Stimulated activated CD4-positive, alpha-beta T cell treated with anti-CD3 and anti-CD28 coated beads, Interleukin-12 subunit alpha, Interleukin-12 subunit beta, amount 100 ng/mL, for 48 hours (primary cell): ENCODE results near the gene CGAS.
"Not testable (repeated sequence)": the region's sequence is repeated elsewhere in the genome, so short reads cannot be mapped to it uniquely, and the experiment has no call there.

Experiments
- DNase-seq, 3 donors: peaks; one replicate each; pipeline ENCODE4 v3.0.0-alpha.2; 2020; ENCODE audit warnings: low read depth in 2 of 3, low spot score in 1 of 3

CGAS gene

DNA sequence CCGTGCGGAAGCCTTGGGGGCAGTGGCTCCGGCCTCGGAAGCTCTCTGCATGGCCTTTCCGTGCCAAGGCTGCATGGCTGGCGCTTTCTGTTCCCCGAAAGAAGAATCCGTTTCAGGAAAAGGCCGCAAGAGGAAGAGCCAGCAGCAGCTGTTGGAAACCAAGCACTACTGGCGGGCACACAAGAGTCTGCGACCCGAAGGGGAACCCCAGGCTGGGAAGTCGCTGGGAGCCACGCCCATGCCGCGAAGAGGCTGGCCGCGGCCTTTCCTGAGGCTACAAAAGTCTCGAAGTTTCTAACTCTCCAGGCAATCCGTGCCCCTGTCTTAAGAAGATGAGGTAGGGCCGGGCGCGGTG, at the start of gene CGAS:
TSS of gene CGAS (minus strand) at position 191 of the 355 bp plus-strand sequence. CDS start at position 75, 116 bp downstream.
- DNase-seq, result peak; percentile 65 to 79 (median 73)

- DNase-seq, result no peak
Observed at GRCh38 chr6:73497915-73498314, 45.8 kb upstream of the CGAS start.

- DNase-seq, result no peak
Observed at GRCh38 chr6:73491377-73491776, 39.3 kb upstream of the CGAS start.

GRCh38 chr6:73487473-73487872, 35.4 kb upstream of the CGAS start:
- no peak for DNase-seq

DNA sequence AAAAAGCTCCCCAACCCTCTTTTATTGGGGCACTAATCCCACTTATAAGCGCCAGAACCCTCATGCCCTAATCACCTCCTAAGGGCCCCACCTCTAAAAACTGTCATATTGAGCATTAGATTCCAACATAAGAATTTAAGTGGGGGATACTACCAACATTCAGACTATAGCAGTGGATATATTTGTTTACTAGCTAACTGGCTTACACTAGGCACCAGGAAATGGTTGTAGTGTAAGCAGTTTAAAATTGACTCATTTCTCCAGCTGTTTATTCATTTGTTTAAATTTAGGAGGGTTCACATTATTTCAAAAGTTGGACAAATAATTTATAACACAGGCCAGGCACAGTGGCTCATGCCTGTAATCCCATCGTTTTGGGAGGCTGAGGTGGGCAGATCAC, 32.3 kb upstream of the CGAS start:
- no peak for DNase-seq

GRCh38 chr6:73481969-73482368, 29.9 kb upstream of the CGAS start:
- DNase-seq, result no peak

DNA sequence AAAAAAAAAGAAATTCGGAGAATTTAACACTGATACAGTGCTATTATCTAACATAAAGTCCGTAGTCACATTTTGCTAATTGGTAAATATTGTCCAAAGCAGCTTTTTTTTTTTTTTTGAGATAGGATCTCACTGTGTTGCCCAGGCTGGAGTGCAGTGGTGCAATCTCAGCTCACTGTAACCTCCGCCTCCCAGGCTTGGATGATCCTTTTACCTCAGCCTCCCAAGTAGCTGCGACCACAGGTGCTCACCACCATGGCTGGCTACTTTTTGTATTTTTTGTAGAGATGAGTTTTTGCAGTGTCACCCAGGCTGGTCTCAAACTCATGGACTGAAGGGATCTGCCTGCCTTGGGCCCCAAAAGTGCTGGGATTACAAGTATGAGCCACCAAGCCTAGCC, 25.3 kb upstream of the CGAS start:
- DNase-seq, result no peak

DNA sequence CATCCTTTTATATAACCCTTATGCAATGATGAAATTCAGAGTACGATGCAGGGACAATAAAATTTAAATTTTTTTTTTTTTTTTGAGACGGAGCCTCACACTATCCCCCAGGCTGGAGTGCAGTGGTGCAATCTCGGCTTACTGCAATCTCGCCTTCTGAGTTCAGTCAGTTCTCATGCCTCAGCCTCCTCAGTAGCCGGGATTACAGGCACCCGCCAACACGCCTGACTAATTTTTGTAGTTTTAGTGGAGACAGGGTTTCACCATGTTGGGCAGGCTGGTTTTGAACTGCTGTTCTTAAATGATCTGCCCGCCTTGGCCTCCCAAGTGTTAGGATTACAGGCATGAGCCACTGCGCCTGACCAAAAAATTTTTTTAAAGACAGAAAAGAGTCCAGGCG, 24.6 kb upstream of the CGAS start:
- no peak for DNase-seq

DNA sequence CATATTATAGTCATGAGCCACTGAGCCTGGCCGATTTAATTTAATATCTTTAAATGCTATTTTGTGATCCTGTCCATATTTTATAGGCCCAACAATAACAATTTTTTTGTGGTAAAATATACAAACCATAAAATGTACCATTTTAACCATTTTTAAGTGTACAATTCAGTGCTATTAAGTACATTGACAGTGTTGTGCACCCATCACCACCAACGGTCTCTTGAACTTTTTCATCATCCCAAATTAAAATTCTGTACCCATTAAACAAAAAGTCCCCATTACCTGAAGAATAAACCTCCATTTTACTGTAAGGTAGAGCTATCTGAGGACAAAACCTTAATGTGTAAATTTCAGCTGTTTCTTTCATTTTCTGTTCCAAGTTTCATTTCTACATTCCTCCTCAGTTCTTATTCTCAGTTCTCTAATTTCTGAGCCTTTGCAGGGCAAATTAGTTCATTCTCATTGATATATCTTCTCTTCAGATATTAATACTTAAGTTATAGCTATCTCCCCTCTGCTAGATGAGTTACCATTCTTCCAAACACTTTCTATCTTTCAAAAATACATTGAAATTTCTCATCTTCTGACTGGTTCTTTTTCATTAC, 19.7 kb upstream of the CGAS start:
- DNase-seq, result no peak

DNA sequence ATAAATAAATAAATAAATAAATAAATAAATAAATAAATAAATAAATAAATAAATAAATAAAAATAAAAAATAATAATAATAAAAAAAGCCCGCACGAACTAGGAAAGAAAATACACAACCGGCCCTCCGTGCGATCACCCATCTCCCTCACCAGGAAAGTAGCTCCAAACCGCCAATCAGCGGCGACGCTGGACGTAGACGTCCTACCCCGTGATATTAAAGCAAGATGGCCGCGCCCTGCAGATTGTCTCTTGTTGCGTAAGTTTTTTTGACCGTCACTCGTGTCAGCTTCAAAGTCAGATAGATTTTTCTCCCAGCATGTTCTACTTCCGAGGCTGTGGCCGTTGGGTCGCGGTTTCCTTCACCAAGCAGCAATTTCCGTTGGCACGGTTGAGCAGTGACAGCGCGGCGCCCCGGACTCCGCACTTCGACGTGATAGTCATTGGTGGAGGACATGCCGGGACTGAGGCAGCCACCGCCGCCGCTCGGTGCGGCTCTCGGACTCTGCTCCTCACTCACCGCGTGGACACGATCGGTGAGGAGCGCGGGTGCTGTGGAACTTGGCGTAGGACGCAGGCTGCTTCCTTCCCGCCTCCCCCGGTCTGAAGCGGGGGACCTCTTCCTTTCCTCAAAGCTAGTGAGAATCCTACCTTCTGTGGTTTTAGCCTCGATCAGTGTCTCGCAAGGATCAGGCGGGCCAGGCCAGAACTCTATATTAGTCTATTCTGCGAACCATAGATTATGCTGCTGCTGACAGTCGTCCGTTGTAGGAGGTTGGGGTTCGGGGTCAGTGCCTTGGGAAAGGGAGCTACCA, 9.6 kb upstream of the CGAS start, which contains the start of gene MTO1:
TSS of gene MTO1 (plus strand) at position 201 of the 814 bp plus-strand sequence. CDS start at position 319, 118 bp downstream.
- peak; percentile 73 to 78 (median 75) for DNase-seq

DNA sequence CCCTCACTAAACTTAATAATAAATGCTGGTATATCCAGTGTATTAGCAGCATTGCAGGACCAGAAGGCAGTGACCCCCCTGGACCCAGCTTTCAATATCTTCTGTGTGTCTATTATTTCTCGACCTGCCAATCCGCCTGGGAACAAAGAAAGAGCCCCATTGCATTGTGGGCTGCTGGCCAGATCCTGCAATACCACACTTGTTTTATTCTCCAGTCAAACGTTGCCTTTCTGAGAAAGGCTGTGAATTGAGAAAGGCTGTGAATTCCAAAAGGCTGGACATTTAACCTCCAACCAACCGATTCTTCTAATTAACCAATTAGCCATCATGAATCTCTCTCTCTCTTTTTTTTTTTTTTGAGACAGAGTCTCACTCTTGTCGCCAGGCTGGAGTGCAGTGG, 8.0 kb upstream of the CGAS start:
- DNase-seq, result no peak

GRCh38 chr6:73459474-73459873, 7.4 kb upstream of the CGAS start:
- DNase-seq, result not testable (repeated sequence)

DNA sequence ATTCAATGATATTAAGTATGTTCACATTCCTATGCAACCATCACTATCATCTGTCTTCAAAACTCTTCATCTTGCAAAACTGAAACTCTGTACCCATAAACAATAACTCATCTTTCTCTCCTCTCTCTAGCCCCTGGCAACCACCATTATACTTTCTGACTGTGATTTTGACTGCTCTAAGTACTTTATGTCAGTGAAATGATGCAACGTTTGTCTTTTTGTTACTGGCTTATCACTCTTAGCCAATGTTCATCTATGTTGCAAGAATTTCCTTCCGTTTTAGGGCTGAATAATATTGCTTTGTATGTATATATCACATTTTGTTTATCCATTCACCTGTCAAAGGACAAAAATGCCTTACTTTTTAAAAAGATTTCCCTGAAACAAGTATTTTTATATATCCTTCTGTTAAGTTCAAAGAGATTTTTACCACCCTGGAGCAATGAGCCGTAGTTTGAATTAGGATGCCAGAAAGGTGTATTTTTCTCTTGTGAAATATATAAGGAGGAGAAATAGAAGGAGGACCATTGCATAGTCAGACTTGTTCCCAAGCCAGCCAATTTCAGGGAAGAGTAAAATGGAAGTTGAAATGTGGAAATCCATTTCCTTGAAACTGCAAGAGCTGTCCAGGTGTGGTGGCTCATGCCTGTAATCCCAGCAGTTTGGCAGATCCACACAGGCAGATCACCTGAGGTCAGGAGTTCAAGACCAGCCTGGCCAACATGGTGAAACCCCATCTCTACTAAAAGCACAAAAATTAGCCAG, 4.0 kb upstream of the CGAS start:
- no peak for DNase-seq

DNA sequence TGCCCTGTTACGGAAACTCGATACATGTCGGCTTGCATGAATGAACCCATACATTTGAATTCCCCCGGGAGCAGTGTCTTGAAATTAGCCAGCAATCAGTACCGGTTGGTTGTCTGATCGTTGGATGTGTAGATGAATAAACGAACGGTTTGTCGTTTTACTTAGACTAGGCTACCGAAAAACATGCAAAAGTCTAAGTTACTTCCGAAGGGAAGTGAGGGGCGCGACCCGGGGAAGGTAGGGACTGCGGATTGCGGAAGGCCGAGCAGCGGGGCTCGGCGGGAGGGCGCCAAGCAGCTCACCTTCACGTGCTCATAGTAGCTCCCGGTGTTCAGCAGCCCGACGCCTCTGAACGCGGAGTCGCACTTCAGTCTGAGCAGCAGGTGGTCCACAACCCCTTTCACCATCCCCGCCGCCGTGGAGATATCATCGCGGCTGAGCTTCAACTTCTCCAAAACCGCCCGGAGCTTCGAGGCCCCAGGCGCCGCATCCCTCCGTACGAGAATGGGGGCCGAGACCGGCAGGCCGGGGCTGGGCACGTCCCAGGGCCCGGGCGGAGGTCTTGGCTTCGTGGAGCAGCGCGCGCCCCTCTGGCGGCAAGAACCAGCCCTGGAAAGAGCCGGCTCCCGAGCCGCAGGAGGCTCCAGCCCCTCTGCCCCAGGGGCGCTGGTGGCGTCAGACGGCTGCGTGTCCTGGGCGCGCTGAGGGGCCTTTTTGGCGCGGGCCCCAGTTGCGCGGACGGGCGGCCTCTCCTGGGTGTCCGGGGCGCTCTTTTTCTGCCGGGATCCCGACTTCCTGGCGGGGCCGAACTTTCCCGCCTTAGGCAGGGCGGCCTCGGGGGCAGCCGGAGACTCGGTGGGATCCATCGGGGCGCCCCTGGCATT, 632 bp downstream of the CGAS start:
- peak; percentile 14 to 37 (median 34) for DNase-seq

DNA sequence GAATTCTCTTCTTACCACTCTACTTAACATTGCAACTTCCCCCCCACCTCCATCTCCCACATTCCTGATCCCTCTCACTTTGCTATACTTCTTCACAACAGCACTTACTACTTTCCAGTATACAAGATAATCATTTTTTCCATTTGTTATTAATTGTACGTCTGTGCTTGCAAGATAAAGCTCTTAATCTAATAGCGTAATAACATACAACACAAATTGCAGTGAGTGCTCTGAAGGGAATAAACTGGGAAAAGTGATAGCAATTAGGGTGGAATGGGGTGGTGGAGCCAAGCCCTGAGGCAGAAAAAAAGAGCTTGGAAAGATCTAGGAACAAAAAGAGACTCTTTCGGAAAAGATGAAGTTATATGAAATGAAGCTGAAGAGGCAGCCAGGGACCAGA, 8.5 kb downstream of the CGAS start:
- no peak for DNase-seq

DNA sequence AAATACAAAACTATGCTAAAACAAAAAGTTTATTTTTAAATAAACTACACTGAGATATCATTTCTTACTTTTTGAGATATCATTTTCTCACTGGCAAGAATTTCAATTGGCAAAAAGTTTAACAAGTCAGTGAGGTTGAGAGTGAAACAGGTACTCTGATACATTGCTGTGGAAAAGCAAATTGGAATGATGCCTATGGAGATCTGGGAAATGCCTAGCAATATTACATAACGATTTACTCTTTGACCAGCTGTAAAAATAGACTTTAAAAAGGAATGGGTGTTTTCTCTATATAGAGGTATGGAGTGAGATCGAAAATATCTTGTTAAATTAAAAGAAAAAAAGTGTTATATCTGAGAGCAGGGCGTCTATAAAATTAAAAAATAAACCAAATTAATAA, 16.9 kb downstream of the CGAS start:
- no peak for DNase-seq

DNA sequence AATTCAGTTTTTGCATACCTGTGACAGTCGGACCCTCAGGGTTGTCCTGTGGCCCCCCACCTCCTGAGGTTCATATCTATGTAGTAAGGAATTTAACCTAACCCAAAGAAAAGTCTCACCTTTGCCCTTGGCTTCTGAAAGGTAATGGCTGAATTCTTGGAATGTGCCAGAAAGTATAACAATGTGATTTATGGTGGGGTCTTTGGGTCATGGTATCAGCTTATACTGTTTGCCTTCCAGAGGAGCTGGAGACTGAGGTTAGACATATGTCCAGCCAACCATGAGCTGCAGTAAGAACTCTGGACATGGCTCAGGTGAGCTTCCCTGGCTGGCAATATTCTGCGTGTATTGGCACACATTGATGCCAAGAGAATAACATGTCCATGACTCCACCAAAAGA, 30.6 kb downstream of the CGAS start:
- DNase-seq, result no peak

DNA sequence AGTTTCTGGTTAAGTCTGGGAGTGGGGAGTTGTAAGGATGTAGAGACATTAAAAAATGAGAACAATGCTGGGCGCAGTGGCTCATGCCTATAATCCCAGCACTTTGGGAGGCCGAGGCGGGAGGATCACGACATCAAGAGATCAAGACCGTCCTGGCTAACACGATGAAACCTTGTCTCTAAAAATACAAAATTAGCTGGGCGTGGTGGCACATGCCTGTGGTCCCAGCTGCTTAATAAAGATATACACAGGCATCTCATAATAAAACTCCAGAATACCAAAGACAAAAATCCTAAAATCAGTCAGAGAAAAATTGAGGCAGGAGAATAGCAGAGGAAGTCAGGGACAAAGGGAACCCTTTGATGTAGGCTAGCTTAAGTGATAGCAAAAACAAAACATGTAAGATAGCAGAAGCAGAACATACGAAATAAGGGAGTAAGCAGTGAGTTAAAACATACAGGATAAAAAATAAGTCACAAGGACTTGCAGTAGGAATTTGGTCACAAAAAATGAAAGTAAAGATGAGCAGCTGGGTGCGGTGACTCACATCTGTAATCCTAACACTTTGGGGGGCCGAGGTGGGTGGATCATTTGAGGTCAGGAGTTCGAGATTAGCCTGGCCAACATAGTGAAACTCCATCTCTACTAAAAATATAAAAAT, 33.9 kb downstream of the CGAS start:
- DNase-seq, result no peak

- no peak for DNase-seq
Observed at GRCh38 chr6:73413102-73413501, 39.0 kb downstream of the CGAS start.

GRCh38 chr6:73409395-73409794, 42.7 kb downstream of the CGAS start:
- no peak for DNase-seq
